NT2/D1 (cell line): ENCODE measurements around the gene NAA16.

Experiments used
- SUZ12 ChIP-seq: IDR thresholded peaks from 2 replicates; pipeline ENCODE4 v1.6.1; 2011; ENCODE audit not compliant: insufficient read length, insufficient read depth; ENCODE audit errors: extremely low read depth
- YY1 ChIP-seq: IDR thresholded peaks from 2 replicates; pipeline ENCODE4 v1.6.1; 2011; ENCODE audit not compliant: insufficient read length, insufficient read depth
- ZNF274 ChIP-seq: IDR thresholded peaks from 2 replicates; pipeline ENCODE4 v1.6.1; 2011; ENCODE audit warnings: mild to moderate bottlenecking, low read depth, low read length

DNA sequence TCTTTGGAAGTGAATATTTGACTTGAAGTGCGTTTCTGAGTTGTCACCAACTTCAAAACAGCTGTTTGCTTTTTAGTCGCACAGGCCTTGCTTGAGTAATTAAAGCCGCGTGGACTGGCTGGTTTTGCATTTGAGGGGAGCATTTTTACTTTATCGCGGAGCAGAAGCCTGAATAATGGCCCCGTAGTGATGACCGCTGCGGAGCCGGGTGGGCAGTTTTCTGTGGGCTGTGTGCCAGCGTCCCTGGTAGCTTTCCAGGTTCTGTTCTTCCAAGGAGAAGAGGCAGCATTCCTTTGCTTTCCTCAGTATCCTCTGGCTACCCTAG, 1.1 kb downstream of the NAA16 start:
- TF ChIP-seq SUZ12 = no peak
- TF ChIP-seq YY1 = no peak
- no peak for TF ChIP-seq ZNF274
